ENCODE measurements around the gene ARMC8.

- TF ChIP-seq CTCF (IDR thresholded peaks at IDR 0.05; ENCODE audit: borderline replicate concordance, extremely low read depth, low read length, poor library complexity, severe bottlenecking), result no peak
- TF ChIP-seq EZH2 (IDR thresholded peaks at IDR 0.05; ENCODE audit: borderline replicate concordance, low read depth, low read length, severe bottlenecking), result no peak
Measured at GRCh38 chr3:138257986-138258385, 70.9 kb downstream of the ARMC8 start.
